Gastrocnemius medialis (tissue), 4 donors: ENCODE results near the gene MAP7D2.

Source experiments
- CTCF ChIP-seq, 5 experiments: fragments of 450-650 bp in 3 of 5; fragments of 200-600 bp in 2 of 5; sonication (generic) in 2 of 5; IDR thresholded peaks in 4 of 5; conservative IDR thresholded peaks in 1 of 5; 1 replicate in 4 of 5; 2 replicates in 1 of 5; pipeline ENCODE4 v1.5.1; 2016 to 2019; ENCODE audit warnings: antibody characterized with exemption in 5 of 5, mild to moderate bottlenecking in 3 of 5, moderate library complexity in 3 of 5
- POLR2A ChIP-seq, 2 donors: fragments of 450-650 bp; IDR thresholded peaks; one replicate each; pipeline ENCODE4 v1.6.1; 2017; ENCODE audit warnings: antibody characterized with exemption in 2 of 2, mild to moderate bottlenecking in 2 of 2, moderate library complexity in 2 of 2

- TF ChIP-seq CTCF (IDR thresholded peaks at IDR 0.05 in 4 of 5, conservative IDR thresholded peaks at IDR 0.05 in 1 of 5): no peak
- TF ChIP-seq POLR2A (IDR thresholded peaks at IDR 0.05): no peak
Observed at GRCh38 chrX:19968276-19968675, 148.4 kb downstream of the MAP7D2 start.
